NCI-H187 treated with DMSO at 0.1 percent for 48 hours (cell line): ENCODE measurements around the gene NFIB.

Experiments used
- DNase-seq: peaks from one replicate; lab custom pipeline; 2025; lab: John Stamatoyannopoulos, UW

The NFIB gene

GRCh38 chr9:14147738-14148137 lies 166.2 kb downstream of the NFIB start:
- DNase-seq: no peak

GRCh38 chr9:14146201-14146874 lies 167.6 kb downstream of the NFIB start:
- DNase-seq: no peak

GRCh38 chr9:14144215-14144614 lies 169.7 kb downstream of the NFIB start:
- no peak for DNase-seq

GRCh38 chr9:14141699-14142098 lies 172.2 kb downstream of the NFIB start:
- DNase-seq: no peak

- DNase-seq: no peak
These were observed 173.7 kb downstream of the NFIB start for GRCh38 chr9:14140096-14140697.

GRCh38 chr9:14139287-14139686 lies 174.7 kb downstream of the NFIB start:
- DNase-seq: no peak

GRCh38 chr9:14136646-14137370 lies 177.1 kb downstream of the NFIB start:
- no peak for DNase-seq

GRCh38 chr9:14136047-14136635 lies 177.8 kb downstream of the NFIB start:
- DNase-seq: no peak

- DNase-seq: no peak
These were observed 178.5 kb downstream of the NFIB start for GRCh38 chr9:14135421-14135820.

- no peak for DNase-seq
These were observed 180.5 kb downstream of the NFIB start for GRCh38 chr9:14133394-14133793.

GRCh38 chr9:14132775-14133174 lies 181.2 kb downstream of the NFIB start:
- no peak for DNase-seq

- peak; percentile 12 for DNase-seq
These were observed 182.4 kb downstream of the NFIB start for GRCh38 chr9:14131356-14132088.

- no peak for DNase-seq
These were observed 186.3 kb downstream of the NFIB start for GRCh38 chr9:14127656-14128055.

GRCh38 chr9:14119694-14120514 lies 194.0 kb downstream of the NFIB start:
- DNase-seq: no peak

GRCh38 chr9:14112226-14112625 lies 201.7 kb downstream of the NFIB start:
- no peak for DNase-seq

- no peak for DNase-seq
These were observed 202.2 kb downstream of the NFIB start for GRCh38 chr9:14111696-14112095.

- no peak for DNase-seq
These were observed 206.0 kb downstream of the NFIB start for GRCh38 chr9:14107977-14108376.

- no peak for DNase-seq
These were observed 206.4 kb downstream of the NFIB start for GRCh38 chr9:14107495-14107894.

- DNase-seq: no peak
These were observed 207.2 kb downstream of the NFIB start for GRCh38 chr9:14106699-14107098.

GRCh38 chr9:14104496-14104895 lies 209.4 kb downstream of the NFIB start:
- DNase-seq: no peak

GRCh38 chr9:14103115-14103514 lies 210.8 kb downstream of the NFIB start:
- no peak for DNase-seq
